AG08395 (cell line): Measurements from ENCODE around the gene GKN1.

Experiments
- DNase-seq: peaks from one replicate; pipeline ENCODE4 v3.0.0; 2012; ENCODE audit warnings: mixed read lengths, low spot score

The GKN1 gene

GRCh38 chr2:69007603-69008002 lies 33.2 kb downstream of the GKN1 start:
- DNase-seq: no peak

- no peak for DNase-seq
Measured at GRCh38 chr2:69010437-69011194, 36.2 kb downstream of the GKN1 start.

- DNase-seq: no peak
Measured at GRCh38 chr2:69011611-69012157, 37.2 kb downstream of the GKN1 start.

GRCh38 chr2:69012310-69013141 lies 38.1 kb downstream of the GKN1 start:
- DNase-seq: peak; percentile 85

- peak; percentile 31 for DNase-seq
Measured at GRCh38 chr2:69013142-69013839, 38.9 kb downstream of the GKN1 start, which contains the start of gene ANTXR1. ANTXR1 (plus strand) TSS chr2:69013179; CDS start chr2:69013500, 321 bp downstream.

- peak; percentile 48 for DNase-seq
Measured at GRCh38 chr2:69013840-69014821, 39.7 kb downstream of the GKN1 start.

- peak; percentile 76 for DNase-seq
Measured at GRCh38 chr2:69017080-69017479, 42.6 kb downstream of the GKN1 start.

GRCh38 chr2:69017835-69018234 lies 43.4 kb downstream of the GKN1 start:
- DNase-seq: no peak

GRCh38 chr2:69018678-69019095 lies 44.3 kb downstream of the GKN1 start:
- peak; percentile 44 for DNase-seq

GRCh38 chr2:69020496-69021426 lies 46.3 kb downstream of the GKN1 start:
- DNase-seq: no peak

- DNase-seq: no peak
Measured at GRCh38 chr2:69021727-69022126, 47.3 kb downstream of the GKN1 start.

- no peak for DNase-seq
Measured at GRCh38 chr2:69022548-69022947, 48.1 kb downstream of the GKN1 start.

- DNase-seq: no peak
Measured at GRCh38 chr2:69023236-69023635, 48.8 kb downstream of the GKN1 start.

GRCh38 chr2:69026026-69026425 lies 51.6 kb downstream of the GKN1 start:
- DNase-seq: peak; percentile 26

- DNase-seq: no peak
Measured at GRCh38 chr2:69026691-69027459, 52.4 kb downstream of the GKN1 start.
